GM21619 (cell line): ENCODE results near the gene NEO1.
"Not testable (repeated sequence)": the region's sequence is repeated elsewhere in the genome, so short reads cannot be mapped to it uniquely, and the experiment has no call there.

Source experiments
- ATAC-seq: cut with Tn5 transposase; IDR thresholded peaks from one replicate; pipeline ENCODE4 v1.9.1; 2021; ENCODE audit not compliant: unreplicated experiment

Gene NEO1

GRCh38 chr15:73298522-73299245 lies 246.4 kb downstream of the NEO1 start:
- ATAC-seq: no peak

DNA sequence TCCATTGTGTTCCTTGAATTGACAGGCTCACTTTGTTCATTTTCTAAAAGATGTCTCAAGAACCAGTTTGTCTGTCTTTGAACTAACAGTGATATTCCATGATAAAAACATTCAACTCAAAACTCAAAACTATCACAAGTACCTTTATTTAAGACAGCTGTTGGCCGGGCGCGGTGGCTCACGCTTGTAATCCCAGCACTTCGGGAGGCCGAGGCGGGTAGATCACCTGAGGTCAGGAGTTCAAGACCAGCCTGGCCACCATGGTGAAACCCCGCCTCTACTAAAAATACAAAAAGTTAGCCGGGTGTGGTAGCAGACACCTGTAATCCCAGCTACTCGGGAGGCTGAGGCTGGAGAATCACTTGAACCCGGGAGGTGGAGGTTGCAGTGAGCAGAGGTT lies 248.0 kb downstream of the NEO1 start:
- not testable (repeated sequence) for ATAC-seq

- no peak for ATAC-seq
Observed at GRCh38 chr15:73303636-73304035, 251.4 kb downstream of the NEO1 start.

DNA sequence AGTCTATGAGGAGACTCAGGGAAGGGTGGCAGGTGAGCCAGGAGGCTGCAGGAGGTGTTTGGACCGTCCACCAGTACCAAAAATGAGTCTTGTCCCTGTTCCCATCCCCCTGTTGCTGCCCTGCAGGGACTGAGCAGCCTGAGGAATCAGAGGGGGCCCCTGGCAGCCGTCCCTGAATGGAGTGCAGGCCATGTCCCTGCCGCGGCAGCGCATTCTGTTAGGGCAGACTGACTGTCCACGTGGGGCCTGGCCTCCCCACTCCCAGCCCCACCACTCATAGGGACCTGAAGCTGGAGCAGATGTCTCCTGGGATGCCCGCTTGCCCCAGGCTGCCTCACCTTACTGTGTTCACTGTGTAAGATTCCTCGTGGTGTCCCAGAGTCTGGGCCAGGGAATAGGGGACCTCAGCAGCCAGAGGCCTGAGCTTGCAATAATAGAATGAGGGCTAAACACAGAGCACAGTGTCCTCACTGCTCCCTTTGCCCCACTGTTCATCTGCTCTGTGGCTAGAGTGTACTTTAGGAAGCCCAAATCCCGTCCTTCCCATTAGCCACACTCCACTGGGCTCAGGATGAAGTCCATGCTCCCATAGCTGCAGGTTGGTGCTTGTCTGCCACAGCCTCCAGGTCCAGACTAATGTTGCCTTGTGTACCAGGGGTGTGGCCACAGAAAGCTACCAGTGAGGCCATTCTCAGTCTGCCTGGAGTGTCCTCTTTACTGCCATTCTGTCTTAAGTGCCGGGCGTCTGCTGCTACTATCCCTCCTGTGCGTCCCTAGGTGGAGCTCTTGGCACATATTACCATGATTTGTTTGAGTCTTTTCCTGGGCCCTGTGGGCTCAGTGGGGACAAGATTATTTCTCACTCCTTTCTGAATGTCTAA lies 253.3 kb downstream of the NEO1 start:
- no peak for ATAC-seq

- ATAC-seq: no peak
Observed at GRCh38 chr15:73308305-73308704, 256.0 kb downstream of the NEO1 start.

DNA sequence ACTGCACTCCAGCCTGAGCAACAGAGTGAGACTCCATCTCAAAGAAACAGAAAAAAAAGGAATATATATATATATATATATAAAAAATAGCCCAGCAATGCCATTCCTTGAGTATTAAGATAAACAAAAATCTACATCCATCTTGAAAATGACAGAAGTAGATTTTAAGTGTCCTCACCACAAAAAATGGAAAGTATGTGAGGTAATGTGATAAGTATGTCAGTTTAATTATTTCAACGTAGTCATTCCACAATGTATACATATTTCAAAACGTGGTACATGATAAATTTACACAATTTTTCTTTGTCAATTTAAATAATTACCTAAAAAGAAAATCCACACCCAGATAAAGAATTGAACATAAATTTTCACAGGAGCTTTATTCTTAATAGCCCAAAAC lies 261.6 kb downstream of the NEO1 start:
- ATAC-seq: no peak

- ATAC-seq: no peak
Observed at GRCh38 chr15:73317651-73318462, 265.6 kb downstream of the NEO1 start.

GRCh38 chr15:73318463-73319351 lies 266.4 kb downstream of the NEO1 start:
- ATAC-seq: no peak

- ATAC-seq: no peak
Observed at GRCh38 chr15:73319460-73320245, 267.4 kb downstream of the NEO1 start.

- no peak for ATAC-seq
Observed at GRCh38 chr15:73320619-73321180, 268.4 kb downstream of the NEO1 start.

- ATAC-seq: no peak
Observed at GRCh38 chr15:73321496-73322450, 269.5 kb downstream of the NEO1 start.

DNA sequence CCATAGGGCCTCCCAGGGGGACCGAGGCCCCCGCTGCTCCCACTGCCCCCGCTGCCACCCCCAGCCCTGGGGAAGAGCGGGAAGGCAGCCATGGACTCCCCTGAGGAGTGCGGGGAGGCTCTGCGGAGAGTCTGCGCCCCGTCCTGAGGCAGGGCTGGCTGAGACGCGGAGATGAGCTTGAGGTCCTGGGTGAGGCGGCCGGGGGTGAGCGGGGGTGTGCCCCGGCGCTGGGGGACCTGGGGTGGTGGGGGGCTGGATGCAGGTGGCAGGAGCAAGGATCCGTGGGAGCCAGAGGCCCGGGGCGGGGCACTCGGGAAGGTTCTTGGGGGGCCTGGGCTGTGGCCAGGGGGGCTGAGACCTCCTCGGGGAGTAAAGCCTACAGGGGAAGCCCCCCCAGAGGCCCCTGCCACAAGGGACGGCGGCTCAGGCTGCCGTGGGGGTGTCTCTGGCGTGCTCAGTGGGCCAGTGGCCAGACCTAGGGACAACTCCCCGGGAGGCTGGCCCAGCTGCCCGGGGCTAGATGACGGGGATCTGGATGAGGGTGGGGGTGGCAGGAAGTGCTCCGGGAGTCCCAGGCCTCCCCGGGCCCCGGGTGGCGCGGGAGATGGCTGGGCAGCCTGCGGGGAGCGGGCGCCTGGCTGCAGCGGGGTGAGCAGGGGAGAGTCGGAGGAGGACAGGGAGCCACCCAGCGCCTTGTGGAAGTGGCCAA lies 270.6 kb downstream of the NEO1 start:
- ATAC-seq: no peak

DNA sequence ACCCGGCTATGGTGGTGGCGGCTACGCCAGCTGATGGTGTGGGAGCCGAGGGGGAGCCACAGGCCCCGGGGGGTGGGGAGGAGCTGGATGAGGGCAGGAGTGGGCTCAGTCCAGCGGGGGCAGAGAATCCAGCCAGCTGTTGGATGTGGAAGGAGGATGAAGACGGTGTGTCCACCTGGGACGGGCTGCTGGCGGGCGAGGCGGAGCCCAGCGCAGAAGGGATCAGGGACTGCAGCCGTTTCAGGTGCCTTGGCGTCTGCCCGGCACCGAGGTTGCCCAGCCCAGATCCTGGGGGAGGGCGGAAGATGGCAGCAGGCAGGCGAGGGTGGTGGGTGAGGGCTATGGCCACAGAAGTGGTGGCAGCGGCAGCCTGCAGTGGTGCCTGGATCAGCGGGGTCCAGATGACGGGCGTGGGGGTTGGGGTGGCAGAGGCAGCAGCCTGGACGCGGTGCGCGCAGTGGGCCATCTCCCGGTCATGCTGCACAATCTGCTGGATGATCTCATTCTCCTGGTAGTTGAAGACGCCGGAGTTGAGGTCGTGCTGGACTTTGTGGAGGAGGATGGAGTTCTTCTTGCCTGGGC lies 271.2 kb downstream of the NEO1 start:
- ATAC-seq: no peak

DNA sequence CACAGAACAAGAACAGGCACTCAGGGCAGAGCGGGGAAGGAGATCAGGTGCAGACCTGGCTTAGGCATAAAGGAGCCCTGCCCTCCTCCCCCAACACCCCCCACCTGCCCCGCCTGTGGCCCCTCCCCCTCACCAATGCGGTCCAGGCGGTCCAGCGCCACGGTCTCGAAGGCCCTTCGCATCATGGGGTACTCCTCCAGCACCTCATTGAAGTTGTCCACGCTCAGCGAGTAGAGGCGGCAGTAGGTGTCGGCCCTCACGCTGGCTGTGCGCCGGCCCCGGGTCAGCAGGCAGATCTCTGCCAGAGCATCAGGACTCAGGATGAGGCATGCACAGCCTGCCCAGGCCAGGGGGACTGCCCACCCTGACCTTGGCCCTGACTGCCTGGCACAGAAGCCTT lies 271.7 kb downstream of the NEO1 start:
- ATAC-seq: no peak

DNA sequence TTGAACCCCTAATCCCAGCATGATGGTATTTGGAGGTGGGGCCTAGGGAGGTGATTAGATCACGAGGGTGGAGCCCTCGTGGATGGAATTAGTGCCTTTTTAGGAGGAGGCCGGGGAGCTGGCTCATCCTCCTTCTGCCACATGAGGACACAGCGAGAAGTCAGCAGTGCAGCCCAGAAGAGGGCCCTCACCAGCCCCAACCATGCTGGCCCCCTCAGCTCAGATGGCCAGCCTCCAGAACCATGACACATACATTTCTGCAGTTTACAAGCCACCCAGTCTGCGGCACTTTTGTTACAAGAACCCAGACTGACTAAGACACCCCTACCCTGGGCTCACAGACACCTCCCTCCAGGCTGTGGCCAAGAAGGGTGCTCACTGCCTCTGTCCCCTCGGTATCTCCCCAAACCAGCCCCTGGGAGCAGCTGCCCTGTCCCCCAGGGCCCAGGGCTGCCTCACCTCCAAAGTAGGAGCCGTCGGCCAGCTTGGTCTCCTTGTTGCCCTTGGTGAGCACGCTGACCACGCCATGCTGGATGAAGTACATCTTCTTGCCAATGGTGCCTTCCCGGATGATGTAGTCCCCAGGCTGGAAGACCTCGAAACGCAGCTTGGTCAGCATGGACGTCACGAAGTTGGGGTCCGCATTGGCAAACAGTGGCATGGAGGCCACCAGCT lies 272.4 kb downstream of the NEO1 start:
- ATAC-seq: no peak

- ATAC-seq: no peak
Observed at GRCh38 chr15:73325191-73325861, 273.1 kb downstream of the NEO1 start.
